ENCODE measurements around the gene SNX1. TPM values are rescaled to one million over a fixed set of nuclear protein-coding genes. Genes with fewer than 3 reads are reported as not detected.

The SNX1 gene
- total and polyA plus RNA-seq, 2 of the 13 experiments (the other 11 are each of a cell fraction or from before 2014, with no cell fraction given): 29.3 to 60.1 TPM

DNA sequence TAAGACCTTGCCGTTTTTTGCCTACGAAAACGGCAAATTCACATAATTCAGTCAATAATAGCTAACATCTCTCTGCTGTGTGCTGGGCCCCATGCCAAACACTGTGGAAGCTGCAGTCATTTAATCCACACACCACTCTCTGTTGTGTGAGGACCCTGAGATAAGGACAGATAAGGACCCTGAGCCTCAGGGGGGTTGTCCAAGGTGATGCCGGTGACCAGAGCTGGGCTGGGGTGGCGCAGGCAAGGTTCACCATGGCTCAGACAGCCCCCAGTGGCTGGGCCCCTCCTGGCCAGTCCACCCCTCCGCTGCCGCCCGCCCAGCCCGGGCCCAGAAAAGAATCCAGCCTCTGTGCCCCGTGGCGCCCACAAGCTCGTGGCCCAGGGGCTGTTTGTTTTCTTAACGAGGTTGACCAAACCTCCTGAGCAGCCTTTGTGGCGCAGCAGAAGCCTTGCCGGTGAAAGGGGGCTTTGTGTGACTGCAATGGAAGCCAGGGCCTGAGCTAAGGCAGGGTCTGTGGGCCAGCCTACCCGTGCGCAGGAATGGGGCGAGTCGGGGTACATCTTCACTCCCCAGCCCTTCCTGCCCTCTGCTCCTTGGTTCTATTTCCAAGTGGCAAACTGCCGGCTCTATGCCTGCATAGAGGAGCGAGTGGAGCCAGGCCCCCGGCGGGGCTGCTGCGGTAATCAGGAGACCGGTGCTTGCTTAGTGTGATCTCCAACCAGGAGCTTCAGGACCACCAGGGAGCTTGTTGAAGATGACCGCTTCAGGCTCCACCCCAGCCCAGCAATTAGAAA lies 51.3 kb downstream of the SNX1 start (continued):
- TF ChIP-seq ZNF230 (CRISPR knock-in tag; IDR thresholded peaks at IDR 0.05): no peak
- TF ChIP-seq, protein P1, sequence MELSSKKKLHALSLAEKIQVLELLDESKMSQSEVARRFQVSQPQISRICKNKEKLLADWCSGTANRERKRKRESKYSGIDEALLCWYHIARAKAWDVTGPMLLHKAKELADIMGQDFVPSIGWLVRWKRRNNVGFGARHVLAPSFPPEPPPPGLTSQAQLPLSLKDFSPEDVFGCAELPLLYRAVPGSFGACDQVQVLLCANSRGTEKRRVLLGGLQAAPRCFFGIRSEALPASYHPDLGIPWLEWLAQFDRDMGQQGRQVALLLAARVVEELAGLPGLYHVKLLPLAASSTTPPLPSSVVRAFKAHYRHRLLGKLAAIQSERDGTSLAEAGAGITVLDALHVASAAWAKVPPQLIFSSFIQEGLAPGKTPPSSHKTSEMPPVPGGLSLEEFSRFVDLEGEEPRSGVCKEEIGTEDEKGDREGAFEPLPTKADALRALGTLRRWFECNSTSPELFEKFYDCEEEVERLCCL (CRISPR knock-in tag; IDR thresholded peaks at IDR 0.05; ENCODE audit: borderline replicate concordance): no peak
- TF ChIP-seq SNAPC5 (CRISPR knock-in tag; IDR thresholded peaks at IDR 0.05; ENCODE audit: borderline replicate concordance): no peak
- TF ChIP-seq PRDM4 (CRISPR knock-in tag; IDR thresholded peaks at IDR 0.05; ENCODE audit: borderline replicate concordance): no peak
- TF ChIP-seq ZNF616 (CRISPR knock-in tag; IDR thresholded peaks at IDR 0.05; ENCODE audit: low read depth): no peak
- no peak for TF ChIP-seq ZNF605 (CRISPR knock-in tag; IDR thresholded peaks at IDR 0.05)
- TF ChIP-seq RELA (CRISPR knock-in tag; IDR thresholded peaks at IDR 0.05): no peak
- no peak for TF ChIP-seq DNMT1 (CRISPR knock-in tag; IDR thresholded peaks at IDR 0.05)
- TF ChIP-seq MED8 (CRISPR knock-in tag; IDR thresholded peaks at IDR 0.05; ENCODE audit: insufficient replicate concordance): no peak
- no peak for TF ChIP-seq ZNF10 (CRISPR knock-in tag; IDR thresholded peaks at IDR 0.05; ENCODE audit: borderline replicate concordance, low read depth)
- 0 out of 2 replicates have a peak, but pooled peaks have one; percentile 40 for TF ChIP-seq ZNF280D (CRISPR knock-in tag; IDR thresholded peaks at IDR 0.05)
- TF ChIP-seq FOSL1 (CRISPR knock-in tag; IDR thresholded peaks at IDR 0.05; ENCODE audit: borderline replicate concordance): no peak
- TF ChIP-seq KLF12 (CRISPR knock-in tag; IDR thresholded peaks at IDR 0.05; ENCODE audit: borderline replicate concordance): no peak
- TF ChIP-seq, protein P2, sequence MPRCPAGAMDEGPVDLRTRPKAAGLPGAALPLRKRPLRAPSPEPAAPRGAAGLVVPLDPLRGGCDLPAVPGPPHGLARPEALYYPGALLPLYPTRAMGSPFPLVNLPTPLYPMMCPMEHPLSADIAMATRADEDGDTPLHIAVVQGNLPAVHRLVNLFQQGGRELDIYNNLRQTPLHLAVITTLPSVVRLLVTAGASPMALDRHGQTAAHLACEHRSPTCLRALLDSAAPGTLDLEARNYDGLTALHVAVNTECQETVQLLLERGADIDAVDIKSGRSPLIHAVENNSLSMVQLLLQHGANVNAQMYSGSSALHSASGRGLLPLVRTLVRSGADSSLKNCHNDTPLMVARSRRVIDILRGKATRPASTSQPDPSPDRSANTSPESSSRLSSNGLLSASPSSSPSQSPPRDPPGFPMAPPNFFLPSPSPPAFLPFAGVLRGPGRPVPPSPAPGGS (CRISPR knock-in tag; IDR thresholded peaks at IDR 0.05): no peak
- TF ChIP-seq, protein P3, sequence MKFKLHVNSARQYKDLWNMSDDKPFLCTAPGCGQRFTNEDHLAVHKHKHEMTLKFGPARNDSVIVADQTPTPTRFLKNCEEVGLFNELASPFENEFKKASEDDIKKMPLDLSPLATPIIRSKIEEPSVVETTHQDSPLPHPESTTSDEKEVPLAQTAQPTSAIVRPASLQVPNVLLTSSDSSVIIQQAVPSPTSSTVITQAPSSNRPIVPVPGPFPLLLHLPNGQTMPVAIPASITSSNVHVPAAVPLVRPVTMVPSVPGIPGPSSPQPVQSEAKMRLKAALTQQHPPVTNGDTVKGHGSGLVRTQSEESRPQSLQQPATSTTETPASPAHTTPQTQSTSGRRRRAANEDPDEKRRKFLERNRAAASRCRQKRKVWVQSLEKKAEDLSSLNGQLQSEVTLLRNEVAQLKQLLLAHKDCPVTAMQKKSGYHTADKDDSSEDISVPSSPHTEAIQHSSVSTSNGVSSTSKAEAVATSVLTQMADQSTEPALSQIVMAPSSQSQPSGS (CRISPR knock-in tag; IDR thresholded peaks at IDR 0.05): no peak
- no peak for TF ChIP-seq ZNF556 (CRISPR knock-in tag; IDR thresholded peaks at IDR 0.05; ENCODE audit: borderline replicate concordance)

Measured in HepG2 (cell line).